ENCODE measurements around the gene ZNF865.

DNA sequence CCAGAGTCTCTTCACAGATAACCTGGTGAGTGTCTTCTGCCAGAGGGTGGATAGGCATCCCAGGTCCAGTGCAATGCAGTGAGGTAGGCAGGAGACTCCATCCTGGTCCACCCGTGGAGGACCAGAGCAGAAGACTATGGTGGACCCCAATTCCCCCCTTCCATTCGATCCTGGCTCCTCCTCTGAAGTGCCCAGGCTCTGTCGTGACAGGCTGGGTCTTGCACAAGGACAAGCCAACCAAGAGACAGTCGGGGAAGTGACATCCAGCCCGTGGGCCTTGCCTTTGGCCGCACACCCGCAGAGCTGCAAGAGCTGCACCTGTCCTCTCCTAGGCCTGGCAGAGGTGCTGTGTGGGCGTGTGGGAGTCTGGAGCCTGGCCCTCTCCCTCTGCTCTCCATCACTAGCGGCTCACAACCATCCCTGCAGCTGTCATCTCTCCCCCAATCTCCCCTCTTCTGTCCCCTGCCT is 15.8 kb downstream of the ZNF865 start:
- TF ChIP-seq POLR2A (IDR thresholded peaks at IDR 0.05; ENCODE audit: low read depth, low read length) = no peak
- no peak for TF ChIP-seq JUN (IDR thresholded peaks at IDR 0.05; ENCODE audit: borderline replicate concordance, insufficient read depth, insufficient read length, low read depth)
